ENCODE measurements around the gene PLS1.

PLS1 gene

DNA sequence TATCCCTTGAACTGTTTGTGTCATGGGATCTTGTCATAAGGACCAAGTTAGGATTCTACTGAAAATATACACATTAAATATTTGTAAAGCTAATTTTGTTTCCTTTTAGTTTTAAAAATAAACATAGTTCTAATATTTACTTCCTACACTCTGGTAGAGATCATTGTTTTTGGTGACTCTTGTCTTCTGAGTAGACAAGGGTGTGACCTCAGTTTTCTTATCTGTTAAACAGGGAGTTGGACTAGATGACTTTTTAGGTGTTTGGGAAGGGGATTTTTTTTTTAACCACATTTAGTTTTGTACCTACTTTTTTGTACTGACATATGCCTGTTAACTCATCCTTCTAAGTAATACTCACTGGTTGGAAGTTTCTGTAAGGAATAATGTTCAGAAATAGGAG lies 30.8 kb downstream of the PLS1 start:
- DNase-seq (ENCODE audit: low read depth): no peak
- no peak overlapping the region for H3K4me3 ChIP-seq (ENCODE audit: low read depth, low read length)
- no peak for TF ChIP-seq POLR2A (IDR thresholded peaks at IDR 0.05; ENCODE audit: extremely low read depth, insufficient read length)
- TF ChIP-seq, protein P1, sequence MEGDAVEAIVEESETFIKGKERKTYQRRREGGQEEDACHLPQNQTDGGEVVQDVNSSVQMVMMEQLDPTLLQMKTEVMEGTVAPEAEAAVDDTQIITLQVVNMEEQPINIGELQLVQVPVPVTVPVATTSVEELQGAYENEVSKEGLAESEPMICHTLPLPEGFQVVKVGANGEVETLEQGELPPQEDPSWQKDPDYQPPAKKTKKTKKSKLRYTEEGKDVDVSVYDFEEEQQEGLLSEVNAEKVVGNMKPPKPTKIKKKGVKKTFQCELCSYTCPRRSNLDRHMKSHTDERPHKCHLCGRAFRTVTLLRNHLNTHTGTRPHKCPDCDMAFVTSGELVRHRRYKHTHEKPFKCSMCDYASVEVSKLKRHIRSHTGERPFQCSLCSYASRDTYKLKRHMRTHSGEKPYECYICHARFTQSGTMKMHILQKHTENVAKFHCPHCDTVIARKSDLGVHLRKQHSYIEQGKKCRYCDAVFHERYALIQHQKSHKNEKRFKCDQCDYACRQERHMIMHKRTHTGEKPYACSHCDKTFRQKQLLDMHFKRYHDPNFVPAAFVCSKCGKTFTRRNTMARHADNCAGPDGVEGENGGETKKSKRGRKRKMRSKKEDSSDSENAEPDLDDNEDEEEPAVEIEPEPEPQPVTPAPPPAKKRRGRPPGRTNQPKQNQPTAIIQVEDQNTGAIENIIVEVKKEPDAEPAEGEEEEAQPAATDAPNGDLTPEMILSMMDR (IDR thresholded peaks at IDR 0.05; ENCODE audit: low read depth, low read length): no peak
- TF ChIP-seq, protein P2, sequence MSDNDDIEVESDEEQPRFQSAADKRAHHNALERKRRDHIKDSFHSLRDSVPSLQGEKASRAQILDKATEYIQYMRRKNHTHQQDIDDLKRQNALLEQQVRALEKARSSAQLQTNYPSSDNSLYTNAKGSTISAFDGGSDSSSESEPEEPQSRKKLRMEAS (IDR thresholded peaks at IDR 0.05; ENCODE audit: low read depth, low read length): no peak
- TF ChIP-seq MYC (IDR thresholded peaks at IDR 0.05; ENCODE audit: low read depth, low read length): no peak

DNA sequence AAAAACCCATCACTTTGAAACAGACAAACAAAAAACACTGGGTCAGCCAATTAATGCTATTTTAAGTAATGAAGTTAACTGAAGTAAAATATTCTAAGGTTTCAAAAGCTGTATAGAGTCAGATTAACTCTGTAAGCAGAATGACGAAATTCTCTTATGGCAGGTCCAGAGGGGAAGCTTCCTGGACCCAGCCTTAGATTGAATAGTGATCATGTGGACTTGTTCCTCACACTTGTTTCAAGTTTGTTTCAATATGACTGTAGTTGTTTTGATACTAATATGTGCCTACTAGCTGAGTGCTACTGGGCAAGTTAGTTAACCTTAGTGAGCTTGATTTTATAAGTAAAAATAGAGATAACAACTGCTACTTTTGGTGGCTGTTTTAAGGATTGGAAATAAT lies 32.6 kb downstream of the PLS1 start:
- TF ChIP-seq, protein P2 (IDR thresholded peaks at IDR 0.05; ENCODE audit: low read depth, low read length): no peak
- TF ChIP-seq POLR2A (IDR thresholded peaks at IDR 0.05; ENCODE audit: extremely low read depth, insufficient read length) (no peak), MYC (IDR thresholded peaks at IDR 0.05; ENCODE audit: low read depth, low read length) (no peak)
- TF ChIP-seq, protein P1 (IDR thresholded peaks at IDR 0.05; ENCODE audit: low read depth, low read length): no peak
- no peak overlapping the region for H3K4me3 ChIP-seq (ENCODE audit: low read depth, low read length)
- peak; percentile 10 for DNase-seq (ENCODE audit: low read depth)

DNA sequence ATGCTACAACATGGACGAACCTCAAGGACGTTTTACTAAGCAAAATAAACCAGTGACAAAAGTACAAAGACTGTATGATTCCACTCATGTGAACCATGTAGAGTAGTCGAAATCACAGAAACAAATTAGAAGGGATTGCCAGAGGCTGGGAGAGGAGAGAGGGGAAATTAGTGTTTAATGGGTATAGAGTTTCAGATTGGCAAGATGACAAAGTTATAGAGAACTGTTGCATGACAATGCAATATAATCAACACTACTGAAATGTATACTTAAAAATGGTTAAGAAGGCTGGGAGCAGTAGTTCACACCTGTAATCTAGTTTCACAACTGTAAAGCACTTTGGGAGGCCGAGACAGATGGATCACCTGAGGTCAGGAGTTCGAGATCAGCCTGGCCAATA lies 36.9 kb downstream of the PLS1 start:
- TF ChIP-seq POLR2A (IDR thresholded peaks at IDR 0.05; ENCODE audit: extremely low read depth, insufficient read length) (no peak), MYC (IDR thresholded peaks at IDR 0.05; ENCODE audit: low read depth, low read length) (no peak)
- TF ChIP-seq, protein P2 (IDR thresholded peaks at IDR 0.05; ENCODE audit: low read depth, low read length): no peak
- TF ChIP-seq, protein P1 (IDR thresholded peaks at IDR 0.05; ENCODE audit: low read depth, low read length): no peak
- no peak overlapping the region for H3K4me3 ChIP-seq (ENCODE audit: low read depth, low read length)
- no peak for DNase-seq (ENCODE audit: low read depth)

DNA sequence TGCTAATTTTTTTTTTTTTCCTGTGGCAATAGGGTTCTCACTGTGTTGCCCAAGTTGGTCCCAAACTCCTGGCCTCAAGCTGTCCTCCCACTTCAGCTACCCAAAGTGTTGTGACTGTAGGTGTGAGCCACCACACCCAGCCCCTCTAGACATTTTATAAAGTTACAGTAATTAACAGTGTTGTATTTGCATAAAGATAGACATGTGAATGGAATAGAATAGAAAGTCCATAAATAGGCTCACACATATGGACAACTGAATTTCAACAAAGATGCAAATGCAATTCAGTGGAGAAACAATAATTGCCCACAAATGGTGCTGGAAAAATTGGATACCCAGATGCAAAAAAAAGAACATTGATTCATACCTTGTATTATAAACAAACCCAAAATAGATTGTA lies 39.9 kb downstream of the PLS1 start:
- no peak for TF ChIP-seq MYC (IDR thresholded peaks at IDR 0.05; ENCODE audit: low read depth, low read length)
- TF ChIP-seq, protein P1 (IDR thresholded peaks at IDR 0.05; ENCODE audit: low read depth, low read length): no peak
- TF ChIP-seq POLR2A (IDR thresholded peaks at IDR 0.05; ENCODE audit: extremely low read depth, insufficient read length): no peak
- TF ChIP-seq, protein P2 (IDR thresholded peaks at IDR 0.05; ENCODE audit: low read depth, low read length): no peak
- H3K4me3 ChIP-seq (ENCODE audit: low read depth, low read length): no peak overlapping the region
- DNase-seq (ENCODE audit: low read depth): no peak

DNA sequence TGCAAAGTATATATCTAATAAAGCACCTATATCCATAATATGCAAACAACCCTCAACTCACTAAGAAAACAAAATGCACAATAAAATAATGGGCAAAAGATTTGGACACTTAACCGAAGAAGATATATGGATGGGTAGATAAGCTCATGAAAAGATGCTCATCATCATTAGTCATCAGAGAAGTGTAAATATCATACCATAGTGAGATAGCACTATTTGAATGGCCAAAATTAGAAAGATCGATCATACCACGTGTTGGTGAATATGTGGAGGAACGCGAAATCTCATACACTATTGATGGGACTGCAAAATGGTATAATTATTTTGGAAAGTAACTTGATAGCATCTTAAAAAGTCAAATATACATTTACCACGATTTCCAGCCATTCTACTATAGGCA lies 40.5 kb downstream of the PLS1 start:
- no peak overlapping the region for H3K4me3 ChIP-seq (ENCODE audit: low read depth, low read length)
- no peak for DNase-seq (ENCODE audit: low read depth)
- no peak for TF ChIP-seq MYC (IDR thresholded peaks at IDR 0.05; ENCODE audit: low read depth, low read length)
- TF ChIP-seq, protein P1 (IDR thresholded peaks at IDR 0.05; ENCODE audit: low read depth, low read length): no peak
- no peak for TF ChIP-seq POLR2A (IDR thresholded peaks at IDR 0.05; ENCODE audit: extremely low read depth, insufficient read length)
- TF ChIP-seq, protein P2 (IDR thresholded peaks at IDR 0.05; ENCODE audit: low read depth, low read length): no peak

DNA sequence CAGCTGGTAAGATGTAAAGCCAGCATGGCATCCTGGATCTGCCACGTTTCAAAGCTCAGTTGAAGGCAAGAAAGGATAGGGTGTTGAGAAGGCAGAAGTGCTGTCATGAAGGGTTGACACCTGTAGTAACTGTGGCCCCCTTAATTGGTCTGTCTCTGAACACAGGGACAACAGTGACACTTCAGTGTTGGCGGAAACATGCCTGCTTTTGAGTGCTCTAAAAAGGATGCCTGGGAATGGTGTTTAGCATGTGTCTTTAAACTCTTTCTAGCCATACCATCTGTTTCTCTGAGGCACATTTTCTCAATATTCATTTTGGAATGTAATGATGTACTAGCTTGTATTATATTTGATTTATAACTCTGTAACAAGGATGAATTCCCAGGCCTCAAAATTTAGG lies 42.1 kb downstream of the PLS1 start:
- TF ChIP-seq MYC (IDR thresholded peaks at IDR 0.05; ENCODE audit: low read depth, low read length): no peak
- no peak for TF ChIP-seq POLR2A (IDR thresholded peaks at IDR 0.05; ENCODE audit: extremely low read depth, insufficient read length)
- TF ChIP-seq, protein P1 (IDR thresholded peaks at IDR 0.05; ENCODE audit: low read depth, low read length): no peak
- TF ChIP-seq, protein P2 (IDR thresholded peaks at IDR 0.05; ENCODE audit: low read depth, low read length): no peak
- no peak overlapping the region for H3K4me3 ChIP-seq (ENCODE audit: low read depth, low read length)
- no peak for DNase-seq (ENCODE audit: low read depth)
